Raji (cell line): ENCODE results near the gene ABCA13.

Experiments
- POLR2A ChIP-seq: IDR thresholded peaks from 2 replicates; pipeline ENCODE4 v1.6.1; 2011; ENCODE audit warnings: low read depth, low read length, control low read depth; ENCODE audit not compliant: insufficient read depth

Gene ABCA13

GRCh38 chr7:48416327-48416908, 245.2 kb downstream of the ABCA13 start:
- TF ChIP-seq POLR2A: no peak

- no peak for TF ChIP-seq POLR2A
Observed at GRCh38 chr7:48419401-48419800, 248.1 kb downstream of the ABCA13 start.

- TF ChIP-seq POLR2A: no peak
Observed at GRCh38 chr7:48420206-48420605, 248.9 kb downstream of the ABCA13 start.

GRCh38 chr7:48421357-48421756, 250.1 kb downstream of the ABCA13 start:
- TF ChIP-seq POLR2A: no peak

GRCh38 chr7:48424731-48425130, 253.5 kb downstream of the ABCA13 start:
- no peak for TF ChIP-seq POLR2A

GRCh38 chr7:48426331-48426965, 255.2 kb downstream of the ABCA13 start:
- no peak for TF ChIP-seq POLR2A

GRCh38 chr7:48426966-48427555, 255.8 kb downstream of the ABCA13 start:
- TF ChIP-seq POLR2A: no peak

- no peak for TF ChIP-seq POLR2A
Observed at GRCh38 chr7:48427671-48428070, 256.4 kb downstream of the ABCA13 start.

GRCh38 chr7:48428091-48428684, 256.9 kb downstream of the ABCA13 start:
- TF ChIP-seq POLR2A: no peak

- no peak for TF ChIP-seq POLR2A
Observed at GRCh38 chr7:48429117-48429516, 257.9 kb downstream of the ABCA13 start.

- no peak for TF ChIP-seq POLR2A
Observed at GRCh38 chr7:48438206-48438605, 266.9 kb downstream of the ABCA13 start.

- no peak for TF ChIP-seq POLR2A
Observed at GRCh38 chr7:48441848-48442492, 270.7 kb downstream of the ABCA13 start.

- TF ChIP-seq POLR2A: no peak
Observed at GRCh38 chr7:48443051-48443450, 271.8 kb downstream of the ABCA13 start.

- TF ChIP-seq POLR2A: no peak
Observed at GRCh38 chr7:48446721-48447120, 275.5 kb downstream of the ABCA13 start.

- TF ChIP-seq POLR2A: no peak
Observed at GRCh38 chr7:48452218-48452617, 281.0 kb downstream of the ABCA13 start.

GRCh38 chr7:48454750-48455192, 283.5 kb downstream of the ABCA13 start:
- no peak for TF ChIP-seq POLR2A

GRCh38 chr7:48455363-48455762, 284.1 kb downstream of the ABCA13 start:
- no peak for TF ChIP-seq POLR2A
